Caco-2 (cell line): ENCODE results near the gene FDXR. TPM values are rescaled to one million over a fixed set of nuclear protein-coding genes. Genes with fewer than 3 reads are reported as not detected.

Experiments used
- BruUV-seq: library from RNA; stranded (reverse); fragments of 400-500 nt; replicated peaks from 2 replicates; lab custom pipeline; 2021; lab: Mats Ljungman, UMichigan
- CTCF ChIA-PET: fragments of 300-600 bp; sonication (Branson Sonifier 250); formaldehyde crosslinking; loops from one replicate; lab custom pipeline; 2022; ENCODE audit warnings: antibody characterized with exemption; lab: Charles Lee
- POLR2A ChIA-PET: fragments of 300-600 bp; sonication (Branson Sonifier 250); formaldehyde crosslinking; loops from one replicate; lab custom pipeline; 2022; ENCODE audit warnings: antibody characterized with exemption; lab: Charles Lee
- DNase-seq, 2 experiments: peaks; one replicate each; pipeline versions ENCODE4 v3.0.0 to v3.0.0-alpha.2; 2020 to 2022
- H3K27me3 ChIP-seq: replicated peaks from 2 replicates; pipeline ENCODE4 v1.6.0; 2011; ENCODE audit warnings: low read length; ENCODE audit not compliant: control insufficient read depth, insufficient read depth
- H3K36me3 ChIP-seq: 2 replicates; pipeline ENCODE4 v1.5.1; 2011; ENCODE audit warnings: low read length; ENCODE audit not compliant: control insufficient read depth, insufficient read depth
- H3K4me1 ChIP-seq: fragments of 250-450 bp; sonication (Bioruptor Pico); 2 replicates; pipeline ENCODE4 v1.5.1; 2020; ENCODE audit warnings: mild to moderate bottlenecking
- H3K4me3 ChIP-seq: 2 replicates; pipeline ENCODE4 v1.5.1; 2011; ENCODE audit warnings: low read depth, mild to moderate bottlenecking, control low read depth, low read length
- H3K9me3 ChIP-seq: fragments of 250-450 bp; sonication (Bioruptor Pico); 2 replicates; pipeline ENCODE4 v1.5.1; 2020; ENCODE audit warnings: mild to moderate bottlenecking, moderate library complexity
- H3K27ac Mint-ChIP-seq: one replicate; pipeline ENCODE4 v1.8.0; 2022; ENCODE audit warnings: mixed read lengths; ENCODE audit not compliant: unreplicated experiment
- H3K27me3 Mint-ChIP-seq: one replicate; pipeline ENCODE4 v1.8.0; 2022; ENCODE audit warnings: mixed read lengths; ENCODE audit not compliant: insufficient read depth, unreplicated experiment
- H3K36me3 Mint-ChIP-seq: one replicate; pipeline ENCODE4 v1.8.0; 2022; ENCODE audit warnings: mild to moderate bottlenecking, mixed read lengths; ENCODE audit not compliant: insufficient read depth, unreplicated experiment
- H3K4me1 Mint-ChIP-seq: one replicate; pipeline ENCODE4 v1.8.0; 2022; ENCODE audit warnings: low read depth, mixed read lengths; ENCODE audit not compliant: unreplicated experiment
- H3K4me3 Mint-ChIP-seq: one replicate; pipeline ENCODE4 v1.8.0; 2022; ENCODE audit warnings: mild to moderate bottlenecking, moderate library complexity, mixed read lengths; ENCODE audit not compliant: unreplicated experiment
- H3K9me3 Mint-ChIP-seq: one replicate; pipeline ENCODE4 v1.8.0; 2022; ENCODE audit warnings: mixed read lengths; ENCODE audit not compliant: unreplicated experiment
- CTCF ChIP-seq, 2 experiments: fragments of 200-600 bp in 1 of 2; IDR thresholded peaks; 1 replicate in 1 of 2; 2 replicates in 1 of 2; pipeline versions ENCODE4 v1.5.1 to v1.8.0; 2011 to 2022; ENCODE audit warnings: antibody characterized with exemption in 1 of 2, control low read depth in 1 of 2, inconsistent platforms in 1 of 2, low read depth in 1 of 2, low read length in 1 of 2, mild to moderate bottlenecking in 1 of 2, moderate library complexity in 1 of 2; ENCODE audit not compliant: insufficient read depth in 1 of 2, severe bottlenecking in 1 of 2, unreplicated experiment in 1 of 2
- intact Hi-C: fragments of 100-400 bp; cut with micrococcal nuclease; formaldehyde crosslinking; loops from one replicate; pipeline ENCODE4 v1.10.0; 2022; ENCODE audit not compliant: unreplicated experiment
- total RNA-seq: library from RNA; stranded (reverse); gene quantifications from 2 replicates; pipeline ENCODE4 v1.2.3, GENCODE V29; 2022

The FDXR gene
- total RNA-seq, 1 experiment from 2014 or later = 19.0 TPM

- Mint-ChIP-seq H3K27ac (no peak overlapping the region), H3K36me3 (peaks cover 5% of the 10 kb centered on the region), H3K4me3 (no peak overlapping the region), H3K9me3 (no peaks in the 10 kb centered on the region), H3K4me1 (peaks cover 7% of the 10 kb centered on the region), H3K27me3 (peaks cover 3% of the 10 kb centered on the region)
- peaks cover 8% of the 10 kb centered on the region for H3K4me1 ChIP-seq
- no peak for TF ChIP-seq CTCF (IDR thresholded peaks at IDR 0.05; ENCODE audit: insufficient read depth in 1 of 2, low read depth in 1 of 2, low read length in 1 of 2, severe bottlenecking in 1 of 2, unreplicated experiment in 1 of 2)
- ChIA-PET CTCF (interaction anchor here (1.5 to 4.1 kb wide), 2 partner anchors 9 to 12 kb away, joined by 5 to 43 read pairs; partner anchors contain the start of gene GRIN2C), POLR2A (no interaction called here)
- no peaks in the 10 kb centered on the region for H3K36me3 ChIP-seq
- intact Hi-C loops = loop anchor here (10.0 kb wide), 1 partner anchor 196 kb away; no protein-coding TSS in a partner anchor
- H3K27me3 ChIP-seq = no peaks in the 10 kb centered on the region
- DNase-seq = no peak
- BruUV-seq = no TSS peak
- no peaks in the 10 kb centered on the region for H3K9me3 ChIP-seq
- H3K4me3 ChIP-seq = no peak overlapping the region
Observed at GRCh38 chr17:74850310-74850709, 22.5 kb downstream of the FDXR start.

GRCh38 chr17:74848656-74849399, 24.0 kb downstream of the FDXR start:
- Histone ChIP-seq H3K4me3 (no peak overlapping the region), H3K9me3 (no peaks in the 10 kb centered on the region), H3K27me3 (no peaks in the 10 kb centered on the region), H3K4me1 (peaks cover 8% of the 10 kb centered on the region), H3K36me3 (no peaks in the 10 kb centered on the region)
- ChIA-PET POLR2A (no interaction called here), CTCF (no interaction called here)
- BruUV-seq = no TSS peak
- Mint-ChIP-seq H3K9me3 (no peaks in the 10 kb centered on the region), H3K4me3 (peak overlapping the region; percentile 42), H3K4me1 (peaks cover 7% of the 10 kb centered on the region), H3K36me3 (peaks cover 7% of the 10 kb centered on the region), H3K27me3 (no peaks in the 10 kb centered on the region), H3K27ac (no peak overlapping the region)
- DNase-seq = no peak
- intact Hi-C loops = no loop called here
- no peak for TF ChIP-seq CTCF (IDR thresholded peaks at IDR 0.05; ENCODE audit: insufficient read depth in 1 of 2, low read depth in 1 of 2, low read length in 1 of 2, severe bottlenecking in 1 of 2, unreplicated experiment in 1 of 2)

DNA sequence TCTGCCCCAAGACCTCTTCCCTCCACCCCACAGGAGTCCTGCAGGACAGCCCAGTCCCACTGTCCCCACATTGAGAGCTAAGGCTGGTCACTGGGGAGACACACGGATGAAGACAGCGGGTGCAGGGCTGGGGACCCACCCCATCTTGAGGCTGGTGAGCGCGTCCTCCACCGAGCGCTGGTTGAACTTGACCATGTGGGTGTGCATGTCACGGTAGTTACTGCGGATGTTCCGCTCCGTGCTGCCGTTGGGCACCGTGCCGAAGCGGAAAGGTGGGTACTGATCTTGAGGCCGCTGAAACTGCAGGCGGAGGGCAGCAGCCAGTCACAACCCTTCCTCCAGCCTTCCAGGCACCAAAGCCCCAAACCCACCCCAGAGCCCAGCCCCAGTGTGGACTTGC, 26.2 kb downstream of the FDXR start:
- Mint-ChIP-seq H3K27ac (no peak overlapping the region), H3K9me3 (no peaks in the 10 kb centered on the region), H3K36me3 (peaks cover 20% of the 10 kb centered on the region), H3K4me3 (no peak overlapping the region), H3K4me1 (peaks cover 7% of the 10 kb centered on the region), H3K27me3 (no peaks in the 10 kb centered on the region)
- POLR2A ChIA-PET = no interaction called here
- CTCF ChIA-PET = interaction anchor here (1.3 kb wide), 1 partner anchor 16 kb away, joined by 4 read pairs; no protein-coding TSS in a partner anchor
- DNase-seq = no peak
- H3K4me3 ChIP-seq = no peak overlapping the region
- intact Hi-C loops = no loop called here
- TF ChIP-seq CTCF (IDR thresholded peaks at IDR 0.05; ENCODE audit: insufficient read depth in 1 of 2, low read depth in 1 of 2, low read length in 1 of 2, severe bottlenecking in 1 of 2, unreplicated experiment in 1 of 2) = no peak
- no peaks in the 10 kb centered on the region for H3K27me3 ChIP-seq
- BruUV-seq = no TSS peak
- no peaks in the 10 kb centered on the region for H3K4me1 ChIP-seq
- no peaks in the 10 kb centered on the region for H3K9me3 ChIP-seq
- no peaks in the 10 kb centered on the region for H3K36me3 ChIP-seq
